NCI-H1092 (cell line): ENCODE data around the gene OR56B1.

Experiments used
- DNase-seq: peaks from one replicate; lab custom pipeline; 2025; lab: John Stamatoyannopoulos, UW

OR56B1 gene

GRCh38 chr11:5727691-5728090, 8.6 kb upstream of the OR56B1 start:
- DNase-seq: no peak

DNA sequence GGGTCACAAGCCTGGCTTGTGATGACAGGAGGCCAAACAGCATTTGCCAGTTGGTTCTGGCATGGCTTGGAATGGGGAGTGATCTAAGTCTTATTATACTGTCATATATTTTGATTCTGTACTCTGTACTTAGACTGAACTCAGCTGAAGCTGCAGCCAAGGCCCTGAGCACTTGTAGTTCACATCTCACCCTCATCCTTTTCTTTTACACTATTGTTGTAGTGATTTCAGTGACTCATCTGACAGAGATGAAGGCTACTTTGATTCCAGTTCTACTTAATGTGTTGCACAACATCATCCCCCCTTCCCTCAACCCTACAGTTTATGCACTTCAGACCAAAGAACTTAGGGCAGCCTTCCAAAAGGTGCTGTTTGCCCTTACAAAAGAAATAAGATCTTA, 843 bp downstream of the OR56B1 start:
- DNase-seq: no peak

DNA sequence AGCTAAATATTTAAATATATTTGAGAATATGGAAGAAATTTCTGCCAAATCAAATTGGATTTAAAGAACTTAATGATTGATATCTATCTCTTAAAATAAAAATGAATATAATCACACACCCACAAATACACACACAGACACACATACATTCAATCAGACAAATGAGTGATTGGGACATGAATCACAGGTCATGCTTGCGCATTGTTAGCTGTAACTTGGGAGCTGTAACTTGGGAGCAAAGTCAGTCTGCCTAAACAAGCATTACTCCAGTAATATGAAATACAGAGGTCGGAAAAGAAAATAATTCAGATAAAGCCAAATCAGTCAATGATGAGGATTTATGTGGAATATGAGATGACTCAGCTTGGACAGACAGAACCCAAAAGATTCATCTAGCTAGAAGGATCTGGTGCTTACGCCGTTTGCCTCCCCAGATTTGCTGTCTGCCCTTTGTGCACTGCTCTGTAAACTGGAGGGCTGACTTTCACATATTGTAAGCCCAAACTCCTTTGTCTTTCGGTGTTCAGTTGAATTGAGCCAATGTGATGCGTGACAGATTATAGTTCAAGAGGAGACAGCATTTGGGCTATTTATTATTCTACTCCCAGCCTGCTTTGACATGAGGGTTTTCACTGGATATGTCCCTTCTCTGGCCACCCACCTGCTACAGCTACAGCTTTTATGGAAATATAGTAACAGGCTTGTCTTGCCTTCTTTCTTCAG, 1.6 kb downstream of the OR56B1 start:
- DNase-seq: no peak

GRCh38 chr11:5738431-5738830, 2.2 kb downstream of the OR56B1 start:
- no peak for DNase-seq

DNA sequence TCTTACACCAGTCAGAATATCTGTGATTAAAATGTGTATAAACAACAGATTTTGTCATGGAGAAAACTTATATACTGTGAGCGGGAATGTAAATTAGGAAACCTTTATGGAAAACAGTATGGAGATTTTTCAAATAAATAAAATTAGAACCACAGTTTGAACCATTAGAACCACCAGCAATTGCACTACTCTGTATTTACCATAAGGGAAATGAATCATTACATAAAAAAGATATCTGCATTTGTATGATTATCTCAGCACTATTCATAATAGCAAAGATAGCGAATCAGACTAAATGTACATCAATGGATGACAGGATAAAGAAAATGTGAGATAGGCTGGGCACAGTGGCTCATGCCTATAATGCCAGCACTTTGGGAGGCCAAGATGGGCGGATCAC, 10.4 kb downstream of the OR56B1 start:
- DNase-seq: no peak

- DNase-seq: no peak
Observed at GRCh38 chr11:5749836-5750235, 13.6 kb downstream of the OR56B1 start.

- DNase-seq: no peak
Observed at GRCh38 chr11:5753943-5754342, 17.7 kb downstream of the OR56B1 start, which contains the start of gene OR52N4. OR52N4 (plus strand) TSS chr11:5754243; CDS start chr11:5754741, 498 bp downstream.

GRCh38 chr11:5767056-5767455, 30.8 kb downstream of the OR56B1 start:
- DNase-seq: no peak

DNA sequence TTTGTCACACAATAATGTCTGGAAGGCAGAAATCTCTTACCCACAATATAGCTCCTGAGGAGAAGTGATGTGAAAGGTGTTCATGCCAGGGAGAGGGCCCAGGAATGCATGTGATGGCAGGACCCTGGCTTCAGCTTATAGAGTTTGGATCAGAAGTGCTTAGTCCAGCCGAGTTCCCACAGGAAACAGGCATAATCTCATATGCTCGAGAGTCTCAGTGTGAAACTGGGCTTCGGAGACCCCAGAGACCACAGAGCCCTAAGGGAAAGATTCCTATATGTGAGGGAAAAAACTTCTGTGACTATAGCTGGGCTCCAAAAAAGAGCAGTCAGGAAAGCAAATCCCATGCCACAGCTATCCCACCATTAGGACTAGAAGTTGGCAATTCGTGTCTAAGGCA, 47.0 kb downstream of the OR56B1 start, which contains the start of gene OR52N5:
OR52N5 (minus strand) TSS at position 101 of the 400 bp plus-strand sequence. CDS start 4,721 bp downstream, outside the sequence.
- DNase-seq: no peak
